ENCODE results near the gene COA8. TPM values are rescaled to one million over a fixed set of nuclear protein-coding genes. Genes with fewer than 3 reads are reported as not detected.

COA8 gene
- total RNA-seq, 4 donors from 2014 or later = 26.8 to 46.1 (median 37.6) TPM

DNA sequence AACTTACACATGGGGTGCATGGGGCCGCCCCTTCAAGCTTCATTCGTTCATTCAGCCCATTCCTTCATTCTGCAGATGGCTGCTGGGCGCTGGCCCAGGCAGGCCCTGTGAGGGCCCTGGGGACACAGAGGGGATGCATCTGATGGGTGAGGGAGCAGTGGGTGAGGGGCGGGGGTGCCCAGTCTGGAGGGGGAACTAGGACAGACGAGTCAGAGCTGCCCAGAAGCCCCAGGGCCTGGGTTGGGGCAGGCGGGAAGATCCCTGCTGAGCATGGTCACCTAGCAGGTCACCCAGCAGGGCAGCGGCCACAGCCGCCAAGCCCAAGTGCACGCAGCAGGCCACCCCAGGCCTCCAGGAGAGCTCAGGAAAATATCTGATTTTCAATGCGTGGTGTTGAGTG lies 19.6 kb upstream of the COA8 start:
- peak overlapping the region in 2 of 4 donors; percentile 4 to 34 for H3K4me3 ChIP-seq
- peak overlapping the region; percentile 93 to 97 (median 94) for H3K27ac ChIP-seq (replicated peaks in 1 of 4)
- DNase-seq (ENCODE audit: extremely low spot score) = no peak
- peaks cover 74 to 100% (median 98%) of the 10 kb centered on the region in 4 donors for H3K4me1 ChIP-seq
- TF ChIP-seq, protein P1, sequence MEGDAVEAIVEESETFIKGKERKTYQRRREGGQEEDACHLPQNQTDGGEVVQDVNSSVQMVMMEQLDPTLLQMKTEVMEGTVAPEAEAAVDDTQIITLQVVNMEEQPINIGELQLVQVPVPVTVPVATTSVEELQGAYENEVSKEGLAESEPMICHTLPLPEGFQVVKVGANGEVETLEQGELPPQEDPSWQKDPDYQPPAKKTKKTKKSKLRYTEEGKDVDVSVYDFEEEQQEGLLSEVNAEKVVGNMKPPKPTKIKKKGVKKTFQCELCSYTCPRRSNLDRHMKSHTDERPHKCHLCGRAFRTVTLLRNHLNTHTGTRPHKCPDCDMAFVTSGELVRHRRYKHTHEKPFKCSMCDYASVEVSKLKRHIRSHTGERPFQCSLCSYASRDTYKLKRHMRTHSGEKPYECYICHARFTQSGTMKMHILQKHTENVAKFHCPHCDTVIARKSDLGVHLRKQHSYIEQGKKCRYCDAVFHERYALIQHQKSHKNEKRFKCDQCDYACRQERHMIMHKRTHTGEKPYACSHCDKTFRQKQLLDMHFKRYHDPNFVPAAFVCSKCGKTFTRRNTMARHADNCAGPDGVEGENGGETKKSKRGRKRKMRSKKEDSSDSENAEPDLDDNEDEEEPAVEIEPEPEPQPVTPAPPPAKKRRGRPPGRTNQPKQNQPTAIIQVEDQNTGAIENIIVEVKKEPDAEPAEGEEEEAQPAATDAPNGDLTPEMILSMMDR (IDR thresholded peaks at IDR 0.05) = no peak
- no peak for TF ChIP-seq EP300 (IDR thresholded peaks at IDR 0.05)
- no peak for TF ChIP-seq POLR2A (IDR thresholded peaks at IDR 0.05; ENCODE audit: low read depth)
- TF ChIP-seq POLR2AphosphoS5 (IDR thresholded peaks at IDR 0.05) = no peak
- intact Hi-C loops (cut with DNase I) = no loop called here
- H3K9me3 ChIP-seq = no peaks in the 10 kb centered on the region
- WGBS = 54% methylated on average over 3 of the region's 10 CpGs
- no peaks in the 10 kb centered on the region for H3K27me3 ChIP-seq
- no peaks in the 10 kb centered on the region for H3K36me3 ChIP-seq

DNA sequence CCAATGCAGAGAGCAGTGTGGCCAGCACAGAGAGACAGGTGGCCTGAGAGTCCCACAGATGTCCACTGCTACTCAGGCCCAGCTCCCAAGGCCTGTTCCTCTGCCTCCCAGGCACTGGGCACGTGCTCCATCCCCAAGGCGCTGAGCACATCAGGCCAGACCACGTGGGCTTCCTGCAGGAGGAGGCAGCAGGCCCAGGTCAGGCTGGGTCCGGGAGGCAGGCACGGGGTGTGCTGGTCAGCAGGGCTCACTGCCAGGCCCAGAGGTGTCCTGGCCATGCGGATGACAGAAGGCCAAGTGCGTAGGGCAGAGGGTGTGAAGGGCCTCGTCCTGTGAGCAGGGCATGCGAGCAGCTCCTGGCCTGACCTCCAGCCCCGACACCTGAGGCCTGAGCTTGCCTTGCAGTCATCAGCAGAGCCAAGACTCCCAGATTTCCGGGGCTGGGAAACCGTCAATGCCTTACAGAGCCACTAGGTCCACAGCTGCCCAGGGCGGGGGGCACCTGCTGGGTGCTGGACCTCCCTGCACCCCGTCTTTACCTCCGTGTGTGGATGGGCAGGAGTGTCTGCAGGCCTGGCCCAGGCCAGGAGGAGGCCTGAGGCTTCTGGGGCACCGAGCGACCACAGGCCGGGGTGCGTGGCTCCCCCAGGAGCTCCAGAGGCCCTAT lies 18.9 kb upstream of the COA8 start:
- Histone ChIP-seq H3K4me3 (peak overlapping the region in 1 of 4 donors; percentile 12), H3K27ac (replicated peaks in 1 of 4) (peak overlapping the region; percentile 93 to 97 (median 94)), H3K4me1 (peaks cover 69 to 100% (median 98%) of the 10 kb centered on the region in 4 donors), H3K9me3 (no peaks in the 10 kb centered on the region), H3K27me3 (no peaks in the 10 kb centered on the region), H3K36me3 (no peaks in the 10 kb centered on the region)
- no peak for DNase-seq (ENCODE audit: extremely low spot score)
- 30% methylated on average over 6 of the region's 19 CpGs for WGBS
- intact Hi-C loops (cut with DNase I) = no loop called here
- TF ChIP-seq EP300 (IDR thresholded peaks at IDR 0.05) (no peak), POLR2AphosphoS5 (IDR thresholded peaks at IDR 0.05) (peak; percentile 67 to 85), POLR2A (IDR thresholded peaks at IDR 0.05; ENCODE audit: low read depth) (no peak)
- TF ChIP-seq, protein P1 (IDR thresholded peaks at IDR 0.05) = no peak

DNA sequence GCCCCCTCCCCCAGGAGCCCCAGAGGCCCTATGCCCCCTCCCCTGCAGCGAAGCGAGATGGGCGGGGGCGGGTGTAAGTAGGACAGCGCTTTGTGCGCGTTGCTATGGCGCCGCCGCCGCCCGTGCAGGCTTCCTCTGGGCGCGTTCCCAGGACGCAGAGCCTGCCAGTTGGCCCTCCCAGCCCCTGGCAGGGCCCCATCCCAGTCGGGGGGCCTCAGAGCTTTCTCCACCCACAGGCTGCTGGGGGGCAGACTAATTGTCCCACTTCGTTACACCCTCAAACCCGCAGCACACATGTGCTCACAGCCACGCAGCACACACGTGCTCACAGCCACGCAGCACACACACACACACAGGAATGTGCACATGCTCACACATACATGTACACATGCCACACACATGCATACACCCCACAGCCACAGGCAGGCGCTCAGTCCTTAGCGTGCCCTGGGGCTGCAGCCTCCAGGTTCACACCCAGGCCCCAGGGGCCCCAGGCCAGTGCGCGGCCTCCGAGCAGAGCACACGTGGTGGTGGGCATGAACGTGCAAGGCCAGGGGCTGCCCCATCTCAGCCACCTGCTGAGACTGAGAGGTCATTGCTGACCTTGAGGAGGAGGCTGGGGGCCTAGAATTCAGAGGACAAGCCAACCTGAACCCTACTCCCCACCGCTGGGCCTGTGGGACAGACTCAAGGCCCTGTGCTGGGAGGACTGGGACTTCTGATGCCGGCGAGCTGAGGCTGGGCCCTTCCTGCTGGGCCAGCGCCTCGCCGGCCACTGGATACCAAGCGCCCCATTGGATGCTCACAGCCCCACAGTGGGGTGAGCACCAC lies 18.2 kb upstream of the COA8 start:
- intact Hi-C loops (cut with DNase I) = no loop called here
- peak; percentile 45 to 60 for TF ChIP-seq POLR2AphosphoS5 (IDR thresholded peaks at IDR 0.05)
- TF ChIP-seq, protein P1 (IDR thresholded peaks at IDR 0.05) = no peak
- H3K27ac ChIP-seq (replicated peaks in 1 of 4) = peak overlapping the region; percentile 93 to 97 (median 94)
- WGBS = 37% methylated on average over 2 of the region's 35 CpGs
- H3K36me3 ChIP-seq = no peaks in the 10 kb centered on the region
- peaks cover 0 to 2% (median 0%) of the 10 kb centered on the region in 4 donors for H3K27me3 ChIP-seq
- H3K4me1 ChIP-seq = peaks cover 69 to 100% (median 98%) of the 10 kb centered on the region in 4 donors
- peak overlapping the region in 1 of 4 donors; percentile 12 for H3K4me3 ChIP-seq
- DNase-seq (ENCODE audit: extremely low spot score) = no peak
- no peaks in the 10 kb centered on the region for H3K9me3 ChIP-seq

DNA sequence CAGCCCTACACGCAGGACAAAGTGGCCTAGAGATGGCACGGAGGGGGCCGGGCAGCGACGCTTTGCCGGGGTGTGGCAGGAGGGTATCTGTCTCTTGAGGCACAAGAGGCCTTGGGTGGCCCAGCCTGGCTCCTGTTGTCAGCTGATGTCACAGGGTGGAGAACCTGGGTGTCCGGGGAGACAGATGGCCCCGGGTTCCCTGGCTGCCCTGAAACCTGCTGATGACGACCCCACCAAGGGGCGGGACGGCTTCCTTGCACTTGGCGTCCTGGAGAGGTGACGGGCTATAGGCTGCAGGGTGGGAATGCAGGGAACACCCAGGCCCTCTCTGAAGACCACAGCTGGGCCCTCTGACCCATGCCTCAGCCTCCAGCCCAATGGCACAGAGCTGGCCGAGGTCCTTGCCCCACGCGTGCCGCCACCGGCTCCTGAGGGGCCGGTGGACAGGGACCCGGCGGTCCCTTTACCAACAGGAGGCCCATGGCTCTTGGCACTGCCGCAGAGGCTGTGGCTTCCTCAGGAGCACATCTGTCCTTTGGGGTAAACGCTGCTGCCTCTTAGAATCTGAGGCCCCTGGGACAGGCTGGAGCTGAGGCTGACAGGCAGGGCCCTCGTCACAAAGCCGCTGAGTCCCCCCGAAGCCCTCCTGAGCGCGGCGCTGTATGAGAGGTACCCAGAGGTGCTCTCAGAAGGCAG lies 17.4 kb upstream of the COA8 start:
- H3K9me3 ChIP-seq = no peaks in the 10 kb centered on the region
- peak overlapping the region; percentile 93 to 97 (median 94) for H3K27ac ChIP-seq (replicated peaks in 1 of 4)
- H3K4me1 ChIP-seq = peaks cover 72 to 100% (median 98%) of the 10 kb centered on the region in 4 donors
- no peak for DNase-seq (ENCODE audit: extremely low spot score)
- H3K4me3 ChIP-seq = no peak overlapping the region
- no peak for TF ChIP-seq POLR2A (IDR thresholded peaks at IDR 0.05; ENCODE audit: low read depth)
- peaks cover 0 to 2% (median 0%) of the 10 kb centered on the region in 4 donors for H3K27me3 ChIP-seq
- intact Hi-C loops (cut with DNase I) = no loop called here
- no peaks in the 10 kb centered on the region for H3K36me3 ChIP-seq
- WGBS = 92% methylated on average over 15 of the region's 29 CpGs
